Thymus (tissue), 11 donors: ENCODE results near the gene CHAT. TPM values are rescaled to one million over a fixed set of nuclear protein-coding genes. Genes with fewer than 3 reads are reported as not detected.

Experiments used
- DNase-seq, 9 donors: peaks; one replicate each; pipeline ENCODE4 v3.0.0-alpha.2; 2013; ENCODE audit warnings: low spot score in 9 of 9, low read depth in 6 of 9, missing footprints in 1 of 9
- H3K27ac ChIP-seq, 2 donors: one replicate each; pipeline ENCODE4 v1.5.1; 2013; ENCODE audit warnings: control low read depth in 1 of 2, low read depth in 1 of 2, low read length in 1 of 2, mild to moderate bottlenecking in 1 of 2, moderate library complexity in 1 of 2
- H3K27me3 ChIP-seq, 2 donors: one replicate each; pipeline ENCODE4 v1.5.1; 2013; ENCODE audit warnings: low read length in 1 of 2; ENCODE audit not compliant: control insufficient read depth in 2 of 2, insufficient read depth in 1 of 2
- H3K36me3 ChIP-seq, 2 donors: one replicate each; pipeline ENCODE4 v1.5.1; 2013; ENCODE audit warnings: low read length in 1 of 2, mild to moderate bottlenecking in 1 of 2, moderate library complexity in 1 of 2; ENCODE audit not compliant: control insufficient read depth in 2 of 2, insufficient read depth in 2 of 2
- H3K4me1 ChIP-seq, 2 donors: one replicate each; pipeline ENCODE4 v1.5.1; 2013; ENCODE audit warnings: low read length in 2 of 2; ENCODE audit not compliant: control insufficient read depth in 2 of 2, insufficient read depth in 2 of 2
- H3K4me3 ChIP-seq, 2 donors: one replicate each; pipeline ENCODE4 v1.5.1; 2013; ENCODE audit warnings: low read length in 2 of 2, control low read depth in 1 of 2, mild to moderate bottlenecking in 1 of 2
- H3K9me3 ChIP-seq, 2 donors: one replicate each; pipeline ENCODE4 v1.5.1; 2013; ENCODE audit warnings: low read length in 1 of 2, mild to moderate bottlenecking in 1 of 2; ENCODE audit not compliant: control insufficient read depth in 2 of 2, insufficient read depth in 1 of 2
- WGBS: extraction: QIAGEN DNeasy Blood & Tissue Kit; methylation state at CpG from one replicate; pipeline ENCODE4 v1.1.7; 2013; 5-methylcytosine and 5-hydroxymethylcytosine counted together
- polyA plus RNA-seq: library from polyadenylated mRNA; stranded (reverse); fragments of 200-250 nt; gene quantifications from one replicate; pipeline ENCODE4 v1.2.3, GENCODE V29; 2013
- total RNA-seq: library from RNA; stranded (reverse); fragments of 120-200 nt; gene quantifications from one replicate; pipeline ENCODE4 v1.2.4, GENCODE V29; 2013
- donor health status: healthy.

Gene CHAT
- total and polyA plus RNA-seq, 2 donors, result 0.09 TPM; not detected in 1

- no peak overlapping the region for H3K4me3 ChIP-seq
- H3K27me3 ChIP-seq, result peaks cover 0 to 25% of the 10 kb centered on the region in 2 donors
- H3K27ac ChIP-seq, result no peak overlapping the region
- no peaks in the 10 kb centered on the region for H3K4me1 ChIP-seq
- no peaks in the 10 kb centered on the region for H3K9me3 ChIP-seq
- no peaks in the 10 kb centered on the region for H3K36me3 ChIP-seq
- DNase-seq, result no peak
- WGBS, result 96% methylated on average over 6 of the region's 6 CpGs
These were observed 18.1 kb downstream of the CHAT start for GRCh38 chr10:49631975-49632374.

GRCh38 chr10:49632406-49633317, 18.8 kb downstream of the CHAT start:
- Histone ChIP-seq H3K9me3 (no peaks in the 10 kb centered on the region), H3K27me3 (peaks cover 0 to 30% of the 10 kb centered on the region in 2 donors), H3K4me1 (no peaks in the 10 kb centered on the region), H3K27ac (no peak overlapping the region), H3K36me3 (no peaks in the 10 kb centered on the region), H3K4me3 (no peak overlapping the region)
- WGBS, result 67% methylated on average over 12 of the region's 12 CpGs
- DNase-seq, result no peak

GRCh38 chr10:49633327-49634068, 19.7 kb downstream of the CHAT start:
- Histone ChIP-seq H3K27me3 (peaks cover 0 to 30% of the 10 kb centered on the region in 2 donors), H3K27ac (no peak overlapping the region), H3K9me3 (no peaks in the 10 kb centered on the region), H3K4me1 (no peaks in the 10 kb centered on the region), H3K4me3 (no peak overlapping the region), H3K36me3 (no peaks in the 10 kb centered on the region)
- no peak for DNase-seq
- 65% methylated on average over 13 of the region's 13 CpGs for WGBS

DNA sequence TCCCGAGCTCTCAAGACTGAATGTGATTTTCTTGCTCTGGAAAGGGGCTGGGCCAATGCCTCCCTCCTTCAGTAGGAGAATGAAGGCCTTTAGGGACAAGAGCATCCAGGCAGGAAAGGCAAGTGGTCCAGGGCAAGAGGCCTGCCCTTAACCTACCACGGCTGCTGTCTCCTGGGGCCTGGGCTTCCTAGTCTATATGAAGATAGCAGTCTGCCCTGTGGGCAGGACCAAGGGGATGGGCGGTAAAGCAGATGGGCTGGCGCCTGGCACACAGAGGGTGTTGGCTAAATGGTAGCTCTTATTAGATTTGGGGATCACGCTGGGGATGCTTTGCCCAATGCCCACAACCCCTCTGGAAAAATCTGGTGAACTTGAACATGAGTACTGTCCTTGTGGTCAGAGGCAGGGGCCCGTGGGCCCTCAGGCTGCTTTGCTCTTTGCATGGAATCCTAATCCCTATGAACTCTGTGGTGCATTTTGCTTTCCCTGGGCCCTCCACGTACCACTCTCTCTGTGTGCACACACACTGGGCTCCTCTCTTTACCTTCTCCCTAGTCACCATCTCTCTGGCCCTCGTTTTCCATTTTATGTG, 20.3 kb downstream of the CHAT start:
- H3K4me3 ChIP-seq, result no peak overlapping the region
- H3K27ac ChIP-seq, result no peak overlapping the region
- no peak for DNase-seq
- H3K36me3 ChIP-seq, result no peaks in the 10 kb centered on the region
- WGBS, result 86% methylated on average over 8 of the region's 8 CpGs
- H3K4me1 ChIP-seq, result no peaks in the 10 kb centered on the region
- no peaks in the 10 kb centered on the region for H3K9me3 ChIP-seq
- H3K27me3 ChIP-seq, result peaks cover 0 to 30% of the 10 kb centered on the region in 2 donors

DNA sequence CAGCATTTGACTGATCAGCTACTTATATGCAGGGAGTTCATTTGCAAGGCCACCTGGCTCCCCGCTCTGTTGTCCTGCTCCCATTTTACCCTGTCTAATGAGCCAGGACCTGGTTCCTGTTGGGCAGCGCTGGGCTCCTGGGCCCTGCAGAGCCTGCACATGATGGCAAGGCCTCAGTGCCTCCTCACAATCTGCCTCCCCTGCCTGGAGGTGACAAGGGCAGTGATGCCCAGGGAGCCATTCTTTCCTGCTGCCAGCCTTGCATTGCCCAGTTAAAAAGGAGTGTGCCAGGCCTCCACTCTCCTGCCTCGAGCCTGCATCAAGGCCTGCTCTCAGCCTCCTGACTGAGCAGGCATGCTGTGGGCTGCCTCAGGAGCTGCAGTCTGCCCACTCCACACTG, 28.5 kb downstream of the CHAT start:
- peaks cover 0 to 8% of the 10 kb centered on the region in 2 donors for H3K27me3 ChIP-seq
- no peak overlapping the region for H3K27ac ChIP-seq
- H3K4me1 ChIP-seq, result peaks cover 0 to 5% of the 10 kb centered on the region in 2 donors
- no peaks in the 10 kb centered on the region for H3K36me3 ChIP-seq
- H3K4me3 ChIP-seq, result no peak overlapping the region
- no peaks in the 10 kb centered on the region for H3K9me3 ChIP-seq
- no peak for DNase-seq
- 92% methylated on average over 3 of the region's 3 CpGs for WGBS

- DNase-seq, result no peak
- H3K27ac ChIP-seq, result no peak overlapping the region
- no peaks in the 10 kb centered on the region for H3K36me3 ChIP-seq
- WGBS, result 96% methylated on average over 5 of the region's 5 CpGs
- H3K4me3 ChIP-seq, result no peak overlapping the region
- H3K4me1 ChIP-seq, result peaks cover 0 to 13% of the 10 kb centered on the region in 2 donors
- H3K9me3 ChIP-seq, result no peaks in the 10 kb centered on the region
- H3K27me3 ChIP-seq, result peaks cover 0 to 5% of the 10 kb centered on the region in 2 donors
These were observed 29.6 kb downstream of the CHAT start for GRCh38 chr10:49643241-49644034.

DNA sequence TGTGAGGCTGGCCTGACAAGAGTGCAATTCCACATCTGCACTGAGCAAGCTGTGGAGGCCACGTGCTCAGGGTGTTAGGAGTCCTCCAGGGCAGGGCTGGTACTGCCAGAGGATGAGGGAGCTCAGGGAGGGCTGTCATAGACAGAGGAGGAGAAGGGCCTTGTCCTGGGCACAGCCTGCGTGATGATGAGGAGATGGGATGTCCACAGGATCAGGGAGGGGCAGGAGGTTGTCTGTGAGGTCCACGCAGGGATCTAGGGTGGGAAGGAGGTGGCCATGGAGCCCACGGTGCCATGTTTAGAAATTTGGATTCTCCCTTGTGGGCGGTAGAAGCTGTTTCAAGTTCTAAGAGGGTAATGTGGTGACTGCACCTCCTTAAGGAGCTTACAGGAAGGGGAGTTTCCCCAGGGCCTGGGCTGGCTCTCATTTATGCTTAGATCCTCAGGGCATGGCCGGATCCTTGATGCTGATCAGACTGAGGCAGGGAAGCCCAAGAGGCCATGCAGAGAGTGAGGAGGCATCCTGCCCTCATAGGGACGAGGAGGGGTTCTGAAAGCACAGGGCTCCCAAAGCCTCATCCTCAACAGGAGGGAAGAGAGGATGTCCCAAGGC, 30.3 kb downstream of the CHAT start:
- Histone ChIP-seq H3K27me3 (peaks cover 0 to 2% of the 10 kb centered on the region in 2 donors), H3K4me3 (no peak overlapping the region), H3K9me3 (no peaks in the 10 kb centered on the region), H3K27ac (no peak overlapping the region), H3K36me3 (no peaks in the 10 kb centered on the region), H3K4me1 (peaks cover 0 to 20% of the 10 kb centered on the region in 2 donors)
- whole genome bisulfite sequencing, result 86% methylated on average over 7 of the region's 7 CpGs
- DNase-seq, result no peak

DNA sequence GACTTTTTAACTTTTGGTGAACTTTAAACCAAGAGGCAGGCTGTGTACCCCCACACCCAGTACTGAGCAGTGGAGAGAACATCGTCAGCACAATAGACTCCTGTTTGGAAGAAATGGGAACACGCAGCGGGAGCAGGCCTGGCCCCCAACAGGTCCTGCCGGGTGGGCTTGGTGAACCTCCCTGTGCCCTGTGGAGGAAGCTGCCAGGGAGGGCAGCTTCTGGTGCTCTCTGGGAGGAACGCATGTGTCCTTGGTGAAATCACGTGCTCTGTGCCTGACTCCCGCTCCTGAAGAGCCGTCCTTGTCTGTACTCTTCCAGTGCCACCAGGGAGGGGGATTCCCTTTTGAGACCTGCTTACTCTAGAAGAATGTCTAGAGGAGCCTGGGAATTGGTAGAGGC, 31.6 kb downstream of the CHAT start:
- Histone ChIP-seq H3K27ac (no peak overlapping the region), H3K27me3 (peaks cover 0 to 2% of the 10 kb centered on the region in 2 donors), H3K4me3 (no peak overlapping the region), H3K36me3 (no peaks in the 10 kb centered on the region), H3K9me3 (no peaks in the 10 kb centered on the region), H3K4me1 (peaks cover 0 to 33% of the 10 kb centered on the region in 2 donors)
- DNase-seq, result no peak
- 92% methylated on average over 8 of the region's 8 CpGs for WGBS
